Measurements from ENCODE around the gene RHBDD1.

RHBDD1 gene

GRCh38 chr2:226873826-226874225, 38.0 kb downstream of the RHBDD1 start:
- no peak for DNase-seq (ENCODE audit: low read depth)
- H3K4me3 ChIP-seq (ENCODE audit: low read depth, low read length), result no peak overlapping the region
- TF ChIP-seq CTCF (IDR thresholded peaks at IDR 0.05; ENCODE audit: control insufficient read depth, extremely low read depth, insufficient read depth), result no peak

GRCh38 chr2:226874749-226875148, 38.9 kb downstream of the RHBDD1 start:
- no peak for TF ChIP-seq CTCF (IDR thresholded peaks at IDR 0.05; ENCODE audit: control insufficient read depth, extremely low read depth, insufficient read depth)
- no peak overlapping the region for H3K4me3 ChIP-seq (ENCODE audit: low read depth, low read length)
- DNase-seq (ENCODE audit: low read depth), result no peak

- DNase-seq (ENCODE audit: low read depth), result no peak
- TF ChIP-seq CTCF (IDR thresholded peaks at IDR 0.05; ENCODE audit: control insufficient read depth, extremely low read depth, insufficient read depth), result no peak
- H3K4me3 ChIP-seq (ENCODE audit: low read depth, low read length), result no peak overlapping the region
Measured at GRCh38 chr2:226875438-226876225, 39.8 kb downstream of the RHBDD1 start.

- TF ChIP-seq CTCF (IDR thresholded peaks at IDR 0.05; ENCODE audit: control insufficient read depth, extremely low read depth, insufficient read depth), result no peak
- H3K4me3 ChIP-seq (ENCODE audit: low read depth, low read length), result no peak overlapping the region
- DNase-seq (ENCODE audit: low read depth), result no peak
Measured at GRCh38 chr2:226877491-226877890, 41.6 kb downstream of the RHBDD1 start.

GRCh38 chr2:226881287-226881686, 45.4 kb downstream of the RHBDD1 start:
- TF ChIP-seq CTCF (IDR thresholded peaks at IDR 0.05; ENCODE audit: control insufficient read depth, extremely low read depth, insufficient read depth), result no peak
- no peak overlapping the region for H3K4me3 ChIP-seq (ENCODE audit: low read depth, low read length)
- DNase-seq (ENCODE audit: low read depth), result no peak

- H3K4me3 ChIP-seq (ENCODE audit: low read depth, low read length), result no peak overlapping the region
- no peak for TF ChIP-seq CTCF (IDR thresholded peaks at IDR 0.05; ENCODE audit: control insufficient read depth, extremely low read depth, insufficient read depth)
- DNase-seq (ENCODE audit: low read depth), result no peak
Measured at GRCh38 chr2:226882606-226883005, 46.8 kb downstream of the RHBDD1 start.

GRCh38 chr2:226883296-226883795, 47.5 kb downstream of the RHBDD1 start:
- no peak overlapping the region for H3K4me3 ChIP-seq (ENCODE audit: low read depth, low read length)
- no peak for TF ChIP-seq CTCF (IDR thresholded peaks at IDR 0.05; ENCODE audit: control insufficient read depth, extremely low read depth, insufficient read depth)
- no peak for DNase-seq (ENCODE audit: low read depth)

All from LNCaP clone FGC (cell line).